AG09309 (cell line): ENCODE data around the gene CDKN2B-AS1.

Source experiments
- DNase-seq: peaks from one replicate; pipeline ENCODE4 v3.0.0-alpha.2; 2010; ENCODE audit warnings: low read depth
- H3K4me3 ChIP-seq: 2 replicates; pipeline ENCODE4 v1.5.1; 2011; ENCODE audit warnings: mild to moderate bottlenecking, low read depth, low read length, moderate library complexity; ENCODE audit not compliant: control insufficient read depth
- TF ChIP-seq, protein P1 (sequence below): IDR thresholded peaks from 2 replicates; pipeline ENCODE4 v1.5.1; 2011; ENCODE audit warnings: mild to moderate bottlenecking, low read depth, low read length, inconsistent platforms; ENCODE audit not compliant: insufficient read depth, control insufficient read depth; ENCODE audit errors: missing control alignments

Gene CDKN2B-AS1

DNA sequence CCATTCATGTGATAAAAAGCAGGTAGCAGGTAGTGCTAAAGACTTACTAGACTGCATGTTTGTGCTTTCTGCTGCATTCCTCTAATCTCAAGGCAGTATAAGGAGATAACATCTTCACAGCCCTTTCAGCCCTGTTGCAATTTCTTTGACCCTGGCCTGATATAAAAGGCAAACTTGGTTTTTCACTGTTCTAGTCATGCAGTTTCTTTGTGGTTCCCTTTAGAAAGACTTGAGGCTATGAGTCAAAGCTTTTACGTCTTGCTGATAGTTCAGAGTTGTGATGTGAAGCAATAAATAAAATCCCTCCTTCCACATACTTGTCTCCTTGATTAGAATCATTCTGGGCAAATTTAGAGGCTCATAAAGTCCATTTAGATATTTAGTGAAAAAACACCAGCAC lies 103.1 kb downstream of the CDKN2B-AS1 start:
- TF ChIP-seq, protein P1, sequence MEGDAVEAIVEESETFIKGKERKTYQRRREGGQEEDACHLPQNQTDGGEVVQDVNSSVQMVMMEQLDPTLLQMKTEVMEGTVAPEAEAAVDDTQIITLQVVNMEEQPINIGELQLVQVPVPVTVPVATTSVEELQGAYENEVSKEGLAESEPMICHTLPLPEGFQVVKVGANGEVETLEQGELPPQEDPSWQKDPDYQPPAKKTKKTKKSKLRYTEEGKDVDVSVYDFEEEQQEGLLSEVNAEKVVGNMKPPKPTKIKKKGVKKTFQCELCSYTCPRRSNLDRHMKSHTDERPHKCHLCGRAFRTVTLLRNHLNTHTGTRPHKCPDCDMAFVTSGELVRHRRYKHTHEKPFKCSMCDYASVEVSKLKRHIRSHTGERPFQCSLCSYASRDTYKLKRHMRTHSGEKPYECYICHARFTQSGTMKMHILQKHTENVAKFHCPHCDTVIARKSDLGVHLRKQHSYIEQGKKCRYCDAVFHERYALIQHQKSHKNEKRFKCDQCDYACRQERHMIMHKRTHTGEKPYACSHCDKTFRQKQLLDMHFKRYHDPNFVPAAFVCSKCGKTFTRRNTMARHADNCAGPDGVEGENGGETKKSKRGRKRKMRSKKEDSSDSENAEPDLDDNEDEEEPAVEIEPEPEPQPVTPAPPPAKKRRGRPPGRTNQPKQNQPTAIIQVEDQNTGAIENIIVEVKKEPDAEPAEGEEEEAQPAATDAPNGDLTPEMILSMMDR, result no peak
- peak; percentile 86 for DNase-seq

DNA sequence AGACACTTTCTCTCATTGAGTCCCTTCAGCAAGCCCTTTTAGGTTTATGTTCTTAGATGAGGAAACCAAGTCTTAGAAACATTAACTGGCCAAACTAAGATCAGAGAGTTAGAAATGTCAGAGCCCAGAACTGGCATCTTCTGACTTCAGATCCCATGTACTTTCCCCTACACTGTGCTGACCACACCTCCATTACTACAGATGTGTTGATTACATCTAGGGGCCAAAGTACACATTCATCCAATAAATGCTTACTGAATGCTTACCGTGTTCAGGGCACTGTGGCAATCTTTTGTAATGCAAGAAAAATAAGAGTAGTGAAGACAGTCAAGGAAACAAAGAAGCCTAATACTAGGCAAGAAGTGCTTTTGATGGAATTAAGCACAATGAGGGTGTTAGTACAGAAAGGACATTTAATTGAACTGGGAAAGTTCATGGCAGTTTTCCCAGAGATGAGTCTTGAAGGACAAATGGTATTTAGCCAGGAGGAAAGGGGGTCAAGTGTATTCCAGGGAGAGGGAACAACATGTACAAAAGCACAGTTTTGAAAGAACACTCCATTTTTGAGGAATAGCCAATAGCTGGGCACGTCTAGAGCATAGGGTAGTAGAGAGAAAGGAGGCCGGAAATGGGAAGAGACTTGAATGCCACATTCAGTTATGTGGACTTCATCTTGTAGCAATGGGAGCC lies 104.2 kb downstream of the CDKN2B-AS1 start:
- TF ChIP-seq, protein P1, result no peak

More for the DNA sequence above, 103.1 kb downstream of the CDKN2B-AS1 start:
- H3K4me3 ChIP-seq, result no peak overlapping the region

DNA sequence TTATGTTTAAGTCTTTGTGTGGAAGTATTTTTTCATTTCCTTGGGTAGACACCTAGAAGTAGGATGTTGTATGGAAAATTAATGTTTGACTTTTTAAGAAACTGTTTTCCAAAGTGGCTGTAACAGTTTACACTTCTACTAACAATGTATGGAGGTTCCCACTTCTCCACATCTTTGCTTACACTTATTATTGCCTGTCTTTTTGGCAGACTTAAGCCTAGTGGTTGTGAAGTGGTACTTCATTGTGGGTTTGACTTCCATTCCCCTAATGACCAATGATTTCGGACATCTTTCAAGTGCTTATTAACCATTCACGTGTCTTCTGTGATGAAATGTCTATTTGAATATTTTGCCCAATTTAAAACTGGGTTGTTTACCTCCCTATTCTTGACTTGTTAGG lies 106.0 kb downstream of the CDKN2B-AS1 start:
- no peak for DNase-seq
- TF ChIP-seq, protein P1, result no peak
- H3K4me3 ChIP-seq, result no peak overlapping the region

More for the DNA sequence above, 104.2 kb downstream of the CDKN2B-AS1 start:
- DNase-seq, result no peak
- H3K4me3 ChIP-seq, result no peak overlapping the region

DNA sequence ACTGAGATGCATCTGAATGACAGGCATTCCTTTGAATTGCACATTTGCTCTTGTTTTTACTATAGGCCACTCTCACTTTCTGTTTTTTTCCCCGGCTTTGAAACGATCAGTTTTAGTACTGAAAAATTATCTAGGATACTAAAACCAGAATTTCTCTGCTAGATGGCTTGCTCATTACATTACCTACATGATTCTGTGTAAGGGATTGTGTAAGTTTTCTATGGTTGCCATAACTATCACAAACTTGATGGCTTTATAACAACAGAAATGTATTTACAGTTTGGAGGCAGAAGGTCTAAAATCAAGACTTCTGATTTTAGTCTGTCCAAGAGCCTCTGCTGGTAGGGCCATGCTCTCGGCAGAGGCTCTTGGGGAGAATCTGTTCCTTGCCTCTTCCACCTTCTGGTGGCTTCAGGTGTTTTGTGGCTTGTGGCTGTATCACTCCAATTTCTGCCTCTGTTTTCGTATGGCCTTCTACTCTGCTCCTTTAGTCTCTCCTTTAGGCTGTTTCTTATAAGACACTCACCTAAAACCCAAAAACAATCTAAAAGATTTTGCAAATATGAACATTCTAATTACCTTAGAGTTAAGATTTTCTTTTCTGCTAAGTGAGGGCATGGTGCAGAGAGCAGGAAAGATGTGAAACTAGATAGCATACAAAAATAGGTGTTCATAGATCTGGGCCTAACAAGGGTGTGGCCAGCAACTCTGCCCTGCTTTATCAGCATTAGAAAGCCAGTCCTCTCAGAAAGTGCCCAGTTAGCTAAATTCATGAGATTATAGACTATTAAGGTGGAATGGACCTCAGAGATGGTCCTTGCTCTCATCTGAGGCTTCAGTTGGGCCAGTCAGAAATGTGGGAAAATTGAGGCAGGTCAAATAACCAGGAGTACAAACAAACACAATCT lies 107.8 kb downstream of the CDKN2B-AS1 start:
- H3K4me3 ChIP-seq, result no peak overlapping the region
- DNase-seq, result no peak
- TF ChIP-seq, protein P1, result no peak

DNA sequence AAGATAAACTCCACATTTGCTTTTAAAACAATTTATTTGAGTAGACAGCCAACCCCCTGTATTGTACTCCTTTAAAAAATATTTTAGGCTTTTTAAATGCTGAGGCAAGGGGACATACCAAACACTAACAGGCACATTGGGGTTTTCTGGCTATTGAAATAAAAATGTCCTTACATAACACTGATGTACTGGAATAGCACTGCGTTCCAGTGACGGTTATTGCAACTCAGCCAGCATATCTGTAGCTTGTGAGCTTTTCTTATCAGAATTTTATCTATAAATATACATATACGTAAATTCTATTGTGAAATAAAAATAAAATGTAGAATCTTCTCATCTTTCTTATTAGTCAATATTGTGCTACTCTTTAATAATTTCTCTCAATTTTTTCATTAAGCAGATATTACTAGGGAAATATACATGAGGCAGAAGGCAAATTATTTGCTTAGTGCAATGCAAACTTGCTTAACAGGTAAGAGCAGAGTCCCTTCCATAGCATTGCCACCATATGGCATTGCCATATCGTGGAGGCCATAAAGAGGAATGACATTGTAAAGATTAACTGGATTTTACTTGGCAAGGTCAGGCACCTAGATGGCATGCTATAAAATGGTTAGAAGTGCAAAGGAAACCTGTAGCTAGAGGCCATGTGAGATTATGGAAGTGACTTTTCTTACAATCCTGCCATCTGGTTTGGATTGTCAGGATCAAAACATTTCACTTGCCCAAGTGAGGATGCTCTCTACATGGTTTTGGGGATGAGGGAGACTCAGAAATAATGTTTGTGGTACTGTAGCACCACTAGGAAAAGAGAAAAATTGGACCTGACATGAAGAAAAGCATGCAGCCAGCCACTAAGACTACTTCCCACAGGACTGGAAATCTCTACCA lies 109.3 kb downstream of the CDKN2B-AS1 start:
- DNase-seq, result peak; percentile 59

More for the DNA sequence above, 109.3 kb downstream of the CDKN2B-AS1 start:
- no peak overlapping the region for H3K4me3 ChIP-seq
- TF ChIP-seq, protein P1, result no peak
